H9 (cell line): ENCODE results near the gene ZNF503. TPM values are rescaled to one million over a fixed set of nuclear protein-coding genes. Genes with fewer than 3 reads are reported as not detected.
A peak's percentile ranks its signal among the peaks of the same experiment; 100 is the strongest.

ENCODE experiments used
- DNase-seq: peaks from one replicate; pipeline ENCODE4 v3.0.0-alpha.2; 2017
- H2AFZ ChIP-seq: one replicate; pipeline ENCODE4 v1.6.1; 2013; ENCODE audit warnings: mild to moderate bottlenecking, low read length, control low read depth, moderate library complexity
- H2AK5ac ChIP-seq: 2 replicates; pipeline ENCODE4 v1.6.1; 2013; ENCODE audit warnings: low read length, control low read depth, mixed read lengths; ENCODE audit not compliant: insufficient read length
- H2BK120ac ChIP-seq: one replicate; pipeline ENCODE4 v1.6.1; 2013; ENCODE audit warnings: low read depth, mild to moderate bottlenecking, low read length, control low read depth, inconsistent platforms; ENCODE audit not compliant: poor library complexity, severe bottlenecking
- H2BK12ac ChIP-seq: 2 replicates; pipeline ENCODE4 v1.6.1; 2013; ENCODE audit warnings: low read length, control low read depth, mixed read lengths, low read depth; ENCODE audit not compliant: insufficient read length
- H2BK15ac ChIP-seq: 2 replicates; pipeline ENCODE4 v1.6.1; 2013; ENCODE audit warnings: low read depth, low read length, control low read depth
- H2BK20ac ChIP-seq: one replicate; pipeline ENCODE4 v1.6.1; 2013; ENCODE audit warnings: low read depth, mild to moderate bottlenecking, low read length, control low read depth, inconsistent platforms; ENCODE audit not compliant: poor library complexity, severe bottlenecking
- H2BK5ac ChIP-seq: 2 replicates; pipeline ENCODE4 v1.6.1; 2013; ENCODE audit warnings: low read length, control low read depth, mixed read lengths; ENCODE audit not compliant: insufficient read length
- H3K14ac ChIP-seq: 2 replicates; pipeline ENCODE4 v1.6.1; 2013; ENCODE audit warnings: low read length, control low read depth; ENCODE audit not compliant: insufficient read depth
- H3K18ac ChIP-seq: 2 replicates; pipeline ENCODE4 v1.6.1; 2013; ENCODE audit warnings: low read depth, mild to moderate bottlenecking, mixed read lengths, low read length, control low read depth; ENCODE audit not compliant: insufficient read length
- H3K23ac ChIP-seq: 2 replicates; pipeline ENCODE4 v1.6.1; 2013; ENCODE audit warnings: low read length, control low read depth, mixed read lengths, low read depth; ENCODE audit not compliant: insufficient read length
- H3K23me2 ChIP-seq: 2 replicates; pipeline ENCODE4 v1.6.1; 2013; ENCODE audit warnings: low read depth, mild to moderate bottlenecking, mixed read lengths, low read length, control low read depth; ENCODE audit not compliant: insufficient read length, poor library complexity, severe bottlenecking
- H3K27ac ChIP-seq: 2 replicates; pipeline ENCODE4 v1.5.1; 2013; ENCODE audit warnings: low read length, control low read depth, mixed read lengths, low read depth; ENCODE audit not compliant: insufficient read length
- H3K27me3 ChIP-seq: 2 replicates; pipeline ENCODE4 v1.6.1; 2013; ENCODE audit warnings: low read length, control low read depth, inconsistent platforms; ENCODE audit not compliant: insufficient read depth
- H3K4ac ChIP-seq: 2 replicates; pipeline ENCODE4 v1.6.1; 2013; ENCODE audit warnings: low read depth, mild to moderate bottlenecking, control low read depth, inconsistent platforms, low read length, moderate library complexity
- H3K4me1 ChIP-seq: 2 replicates; pipeline ENCODE4 v1.6.1; 2013; ENCODE audit warnings: low read length, control low read depth, inconsistent platforms; ENCODE audit not compliant: insufficient read depth
- H3K4me2 ChIP-seq: 2 replicates; pipeline ENCODE4 v1.6.1; 2013; ENCODE audit warnings: low read length, control low read depth, mixed read lengths; ENCODE audit not compliant: insufficient read length, insufficient read depth
- H3K56ac ChIP-seq: 2 replicates; pipeline ENCODE4 v1.6.1; 2013; ENCODE audit warnings: low read depth, mild to moderate bottlenecking, mixed read lengths, low read length, control low read depth; ENCODE audit not compliant: insufficient read length
- H3K79me1 ChIP-seq: 2 replicates; pipeline ENCODE4 v1.6.1; 2013; ENCODE audit warnings: low read depth, mild to moderate bottlenecking, moderate library complexity, low read length, control low read depth, inconsistent platforms; ENCODE audit not compliant: insufficient read depth, poor library complexity, severe bottlenecking
- H3K79me2 ChIP-seq: 2 replicates; pipeline ENCODE4 v1.6.1; 2013; ENCODE audit warnings: low read length, control low read depth, inconsistent platforms; ENCODE audit not compliant: insufficient read depth
- H3K9ac ChIP-seq: 2 replicates; pipeline ENCODE4 v1.6.1; 2013; ENCODE audit warnings: low read length, control low read depth, mixed read lengths; ENCODE audit not compliant: insufficient read length; ENCODE audit errors: extremely low read depth
- H3K9me3 ChIP-seq: one replicate; pipeline ENCODE4 v1.6.1; 2013; ENCODE audit warnings: low read depth, low read length, inconsistent platforms; ENCODE audit not compliant: control insufficient read depth
- H3T11ph ChIP-seq: one replicate; pipeline ENCODE4 v1.6.1; 2013; ENCODE audit warnings: mild to moderate bottlenecking, low read length, control low read depth, inconsistent platforms
- H4K20me1 ChIP-seq: one replicate; pipeline ENCODE4 v1.6.1; 2013; ENCODE audit not compliant: control insufficient read depth, insufficient read length, insufficient read depth
- H4K5ac ChIP-seq: 2 replicates; pipeline ENCODE4 v1.6.1; 2013; ENCODE audit warnings: low read depth, mild to moderate bottlenecking, mixed read lengths, low read length, control low read depth; ENCODE audit not compliant: insufficient read length
- H4K8ac ChIP-seq: replicated peaks from 2 replicates; pipeline ENCODE4 v1.6.1; 2013; ENCODE audit warnings: low read length, control low read depth, mixed read lengths, low read depth; ENCODE audit not compliant: insufficient read length
- H4K91ac ChIP-seq: 2 replicates; pipeline ENCODE4 v1.6.1; 2013; ENCODE audit warnings: low read depth, mild to moderate bottlenecking, moderate library complexity, mixed read lengths, low read length, control low read depth; ENCODE audit not compliant: insufficient read length
- H3K27ac Mint-ChIP-seq, 3 experiments: 2 replicates in 2 of 3; 3 replicates in 1 of 3; pipeline ENCODE4 v1.8.0; 2020 to 2021; ENCODE audit warnings: mixed read lengths in 3 of 3, mild to moderate bottlenecking in 1 of 3, moderate library complexity in 1 of 3
- H3K27me3 Mint-ChIP-seq: 2 replicates; pipeline ENCODE4 v1.8.0; 2021; ENCODE audit warnings: low read depth, mild to moderate bottlenecking, moderate library complexity, mixed read lengths
- H3K36me3 Mint-ChIP-seq, 3 experiments: 2 replicates in 2 of 3; 3 replicates in 1 of 3; pipeline ENCODE4 v1.8.0; 2020 to 2021; ENCODE audit warnings: low read depth in 3 of 3, mixed read lengths in 3 of 3; ENCODE audit not compliant: insufficient read depth in 1 of 3
- H3K4me1 Mint-ChIP-seq, 2 experiments: 2 replicates each; pipeline ENCODE4 v1.8.0; 2020; ENCODE audit warnings: mixed read lengths in 2 of 2
- H3K4me3 Mint-ChIP-seq, 2 experiments: 2 replicates in 1 of 2; 3 replicates in 1 of 2; pipeline ENCODE4 v1.8.0; 2020 to 2021; ENCODE audit warnings: mild to moderate bottlenecking in 2 of 2, mixed read lengths in 2 of 2, moderate library complexity in 1 of 2
- H3K9me3 Mint-ChIP-seq, 2 experiments: 2 replicates in 1 of 2; 3 replicates in 1 of 2; pipeline ENCODE4 v1.8.0; 2020; ENCODE audit warnings: mild to moderate bottlenecking in 2 of 2, mixed read lengths in 2 of 2, moderate library complexity in 1 of 2
- CTCF ChIP-seq: fragments of 200-600 bp; sonication (generic); conservative IDR thresholded peaks from 3 replicates; pipeline ENCODE4 v1.8.0; 2021; ENCODE audit warnings: antibody characterized with exemption, mild to moderate bottlenecking
- WGBS: extraction: QIAGEN DNeasy Blood & Tissue Kit; methylation state at CpG from one replicate; pipeline ENCODE4 v1.1.7; 2013; ENCODE audit warnings: missing lambda C conversion rate, low lambda C conversion rate, mixed read lengths; ENCODE audit not compliant: insufficient read length; ENCODE audit errors: extremely low coverage; 5-methylcytosine and 5-hydroxymethylcytosine counted together
- total RNA-seq: library from RNA; stranded (reverse); gene quantifications from 2 replicates; pipeline ENCODE4 v1.2.1, GENCODE V29; 2021

The ZNF503 gene
- total RNA-seq, 1 experiment from 2014 or later = 0.09 TPM

- Histone ChIP-seq H3K56ac (no peak overlapping the region), H3K9ac (no peak overlapping the region), H4K20me1 (no peaks in the 10 kb centered on the region), H3K14ac (no peak overlapping the region), H2BK5ac (no peak overlapping the region), H2AFZ (no peak overlapping the region), H3K4ac (no peak overlapping the region), H3K4me2 (peak overlapping the region; percentile 36), H4K8ac (no peak overlapping the region), H3T11ph (no peak overlapping the region), H3K4me1 (peaks cover 18% of the 10 kb centered on the region; the same call in 1 of the 2 replicates), H3K9me3 (no peaks in the 10 kb centered on the region), H4K91ac (no peak overlapping the region), H2BK12ac (no peak overlapping the region), H3K23me2 (no peaks in the 10 kb centered on the region), H3K79me1 (no peaks in the 10 kb centered on the region), H3K79me2 (no peaks in the 10 kb centered on the region), H2BK15ac (no peak overlapping the region), H3K27me3 (peaks cover 6% of the 10 kb centered on the region; the same call in 1 of the 2 replicates), H4K5ac (no peak overlapping the region), H3K23ac (no peak overlapping the region), H3K18ac (no peak overlapping the region), H2BK120ac (no peak overlapping the region), H3K27ac (no peak overlapping the region), H2BK20ac (no peak overlapping the region), H2AK5ac (no peak overlapping the region)
- DNase-seq = no peak
- TF ChIP-seq CTCF = no peak
- WGBS = no CpG with 5 or more reads among the region's 18 CpGs
- peaks cover 0 to 9% (median 0%) of the 10 kb centered on the region in 3 experiments; a peak in 3 of 7 replicates for H3K36me3 Mint-ChIP-seq
- H3K4me1 Mint-ChIP-seq = peaks cover 28 to 37% of the 10 kb centered on the region in 2 experiments
- H3K27ac Mint-ChIP-seq = no peak overlapping the region
- peaks cover 89% of the 10 kb centered on the region for H3K27me3 Mint-ChIP-seq
- H3K4me3 Mint-ChIP-seq = peak overlapping the region in 1 of 2 experiments; percentile 25; a peak in 2 of 5 replicates
- peaks cover 10% of the 10 kb centered on the region in 2 experiments for H3K9me3 Mint-ChIP-seq
Observed at GRCh38 chr10:75450644-75451640, 49.4 kb upstream of the ZNF503 start.
